Esophagus squamous epithelium (tissue), 5 donors: ENCODE measurements around the gene SPRED1. TPM values are rescaled to one million over a fixed set of nuclear protein-coding genes. Genes with fewer than 3 reads are reported as not detected.

Experiments
- DNase-seq: peaks from one replicate; lab custom pipeline; 2025; lab: John Stamatoyannopoulos, UW
- H3K27ac ChIP-seq, 4 donors: fragments of 200-600 bp; sonication (generic); one replicate each; pipeline ENCODE4 v1.5.1; 2016 to 2019; ENCODE audit warnings: mild to moderate bottlenecking in 1 of 4
- H3K27me3 ChIP-seq, 4 donors: fragments of 200-600 bp; sonication (generic); 1 replicate in 3 of 4; 2 replicates in 1 of 4; pipeline versions ENCODE4 v1.5.1 to v1.6.0; 2017 to 2021; ENCODE audit warnings: antibody characterized with exemption in 1 of 4
- H3K36me3 ChIP-seq, 3 donors: fragments of 200-600 bp; sonication (generic); one replicate each; pipeline ENCODE4 v1.5.1; 2016 to 2019
- H3K4me1 ChIP-seq, 3 donors: fragments of 200-600 bp; sonication (generic); one replicate each; pipeline ENCODE4 v1.5.1; 2017 to 2019
- H3K4me3 ChIP-seq, 4 donors: fragments of 200-600 bp; sonication (generic); 1 replicate in 3 of 4; 2 replicates in 1 of 4; pipeline ENCODE4 v1.5.1; 2016 to 2019; ENCODE audit warnings: mild to moderate bottlenecking in 2 of 4, moderate library complexity in 1 of 4
- H3K9me3 ChIP-seq, 3 donors: fragments of 200-600 bp; sonication (generic); one replicate each; pipeline ENCODE4 v1.5.1; 2016 to 2019
- POLR2A ChIP-seq, 4 donors: fragments of 450-650 bp; IDR thresholded peaks; one replicate each; pipeline ENCODE4 v1.6.1; 2017; ENCODE audit warnings: antibody characterized with exemption in 4 of 4, mild to moderate bottlenecking in 4 of 4, moderate library complexity in 3 of 4
- WGBS, 2 donors: methylation state at CpG; one replicate each; pipeline ENCODE4 v1.1.5; 2018; 5-methylcytosine and 5-hydroxymethylcytosine counted together
- intact Hi-C: fragments of 100-400 bp; cut with DNase I; formaldehyde crosslinking; loops from one replicate; pipeline ENCODE4 v1.15.0; 2022
- total RNA-seq, 4 donors: library from RNA; depleted of rRNA; stranded (reverse); fragments of >200 nt; gene quantifications; one replicate each; pipeline ENCODE4 v1.1.0, GENCODE V29; 2016
- TF ChIP-seq, protein P1 (sequence below), 6 experiments: fragments of 450-650 bp in 4 of 6; fragments of 200-600 bp in 2 of 6; sonication (generic) in 2 of 6; IDR thresholded peaks; one replicate each; pipeline ENCODE4 v1.5.1; 2016 to 2019; ENCODE audit warnings: antibody characterized with exemption in 6 of 6, mild to moderate bottlenecking in 4 of 6, moderate library complexity in 4 of 6
- donor health status: DM: yes; HTN: yes; CAD: no.

The SPRED1 gene
- total RNA-seq, 4 donors from 2014 or later: 4.3 to 16.4 (median 9.3) TPM

DNA sequence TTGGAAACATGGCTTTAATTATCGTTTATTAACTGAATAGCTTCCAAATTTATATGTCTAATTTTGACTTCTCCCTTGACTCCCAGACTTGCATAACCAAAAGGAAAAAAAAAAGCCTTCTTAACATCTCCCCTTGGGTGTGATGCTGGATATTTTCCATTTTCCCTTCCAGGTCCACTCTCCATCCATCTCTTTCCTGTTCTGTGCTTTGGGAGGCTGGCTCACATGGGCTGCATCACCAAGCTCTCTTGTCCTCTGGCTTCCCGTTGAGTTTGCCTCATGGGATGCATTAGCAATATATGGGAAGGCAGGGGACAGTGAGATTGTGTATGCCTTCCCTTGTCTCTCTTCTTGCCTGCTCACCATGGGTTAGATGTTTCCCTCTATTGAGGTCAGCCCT, 123.4 kb downstream of the SPRED1 start:
- intact Hi-C loops: no loop called here
- H3K4me3 ChIP-seq: no peak overlapping the region

DNA sequence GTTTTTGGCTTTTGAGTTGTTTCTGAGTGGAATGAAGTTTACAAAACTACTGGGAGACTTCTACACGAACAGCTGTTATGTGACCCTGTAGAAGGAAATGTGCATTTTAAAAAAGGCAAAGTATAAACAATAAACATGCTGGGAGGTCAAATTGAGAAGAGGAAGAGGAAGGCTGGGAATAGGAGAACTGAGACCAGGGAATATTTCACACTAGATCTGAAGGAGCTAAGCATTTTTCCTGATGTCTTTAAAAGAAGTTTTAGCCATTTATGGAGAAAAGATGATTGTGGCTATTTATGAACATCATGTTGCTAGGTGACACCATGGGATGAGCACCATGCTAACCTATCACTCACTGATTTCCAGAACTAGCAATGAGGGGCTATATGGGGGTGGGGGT, 125.0 kb downstream of the SPRED1 start:
- H3K36me3 ChIP-seq: no peaks in the 10 kb centered on the region
- intact Hi-C loops: no loop called here
- peaks cover 0 to 13% (median 0%) of the 10 kb centered on the region in 3 donors for H3K4me1 ChIP-seq
- H3K27me3 ChIP-seq: no peaks in the 10 kb centered on the region
- H3K9me3 ChIP-seq: no peaks in the 10 kb centered on the region
- 41 to 61% methylated on average over 1 of the region's 1 CpG for WGBS, 2 donors
- no peak for TF ChIP-seq POLR2A (IDR thresholded peaks at IDR 0.05)
- TF ChIP-seq, protein P1, sequence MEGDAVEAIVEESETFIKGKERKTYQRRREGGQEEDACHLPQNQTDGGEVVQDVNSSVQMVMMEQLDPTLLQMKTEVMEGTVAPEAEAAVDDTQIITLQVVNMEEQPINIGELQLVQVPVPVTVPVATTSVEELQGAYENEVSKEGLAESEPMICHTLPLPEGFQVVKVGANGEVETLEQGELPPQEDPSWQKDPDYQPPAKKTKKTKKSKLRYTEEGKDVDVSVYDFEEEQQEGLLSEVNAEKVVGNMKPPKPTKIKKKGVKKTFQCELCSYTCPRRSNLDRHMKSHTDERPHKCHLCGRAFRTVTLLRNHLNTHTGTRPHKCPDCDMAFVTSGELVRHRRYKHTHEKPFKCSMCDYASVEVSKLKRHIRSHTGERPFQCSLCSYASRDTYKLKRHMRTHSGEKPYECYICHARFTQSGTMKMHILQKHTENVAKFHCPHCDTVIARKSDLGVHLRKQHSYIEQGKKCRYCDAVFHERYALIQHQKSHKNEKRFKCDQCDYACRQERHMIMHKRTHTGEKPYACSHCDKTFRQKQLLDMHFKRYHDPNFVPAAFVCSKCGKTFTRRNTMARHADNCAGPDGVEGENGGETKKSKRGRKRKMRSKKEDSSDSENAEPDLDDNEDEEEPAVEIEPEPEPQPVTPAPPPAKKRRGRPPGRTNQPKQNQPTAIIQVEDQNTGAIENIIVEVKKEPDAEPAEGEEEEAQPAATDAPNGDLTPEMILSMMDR (IDR thresholded peaks at IDR 0.05): no peak
- peak overlapping the region in 3 of 4 donors; percentile 11 to 64 (median 45) for H3K27ac ChIP-seq
- DNase-seq: no peak
- no peak overlapping the region for H3K4me3 ChIP-seq

More for the DNA sequence above, 123.4 kb downstream of the SPRED1 start:
- Histone ChIP-seq H3K4me1 (peaks cover 0 to 13% (median 0%) of the 10 kb centered on the region in 3 donors), H3K27ac (peak overlapping the region in 1 of 4 donors; percentile 10), H3K9me3 (no peaks in the 10 kb centered on the region), H3K36me3 (no peaks in the 10 kb centered on the region), H3K27me3 (no peaks in the 10 kb centered on the region)
- DNase-seq: no peak
- WGBS, 2 donors: 68 to 74% methylated on average over 2 of the region's 2 CpGs
- TF ChIP-seq POLR2A (IDR thresholded peaks at IDR 0.05): no peak
- TF ChIP-seq, protein P1 (IDR thresholded peaks at IDR 0.05): no peak

DNA sequence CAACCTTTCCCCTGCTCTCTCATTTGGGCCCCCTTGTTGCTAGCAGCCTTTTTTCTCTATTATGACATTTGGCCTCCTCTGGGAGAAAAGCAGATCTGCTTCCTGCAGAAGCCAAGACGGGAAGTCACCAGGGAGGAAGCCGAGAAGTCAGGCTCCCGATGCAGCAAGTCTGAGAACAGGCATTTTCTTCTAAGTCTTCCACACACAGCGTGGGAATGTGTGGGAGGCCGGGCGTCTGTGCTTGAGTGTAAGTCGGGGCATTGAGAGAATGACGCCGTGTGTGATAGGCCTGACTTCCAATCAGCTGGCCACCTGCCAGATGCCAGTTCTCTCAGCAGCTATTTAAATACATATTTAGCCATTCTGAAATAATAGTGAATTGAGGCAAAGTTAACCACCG, 125.5 kb downstream of the SPRED1 start:
- Histone ChIP-seq H3K27me3 (no peaks in the 10 kb centered on the region), H3K36me3 (no peaks in the 10 kb centered on the region), H3K9me3 (no peaks in the 10 kb centered on the region), H3K27ac (peak overlapping the region in 3 of 4 donors; percentile 11 to 64 (median 45)), H3K4me1 (peaks cover 0 to 13% (median 0%) of the 10 kb centered on the region in 3 donors), H3K4me3 (no peak overlapping the region)
- DNase-seq: no peak
- TF ChIP-seq, protein P1 (IDR thresholded peaks at IDR 0.05): no peak
- TF ChIP-seq POLR2A (IDR thresholded peaks at IDR 0.05): no peak
- intact Hi-C loops: no loop called here
- 23 to 33% methylated on average over 10 of the region's 10 CpGs for WGBS, 2 donors

DNA sequence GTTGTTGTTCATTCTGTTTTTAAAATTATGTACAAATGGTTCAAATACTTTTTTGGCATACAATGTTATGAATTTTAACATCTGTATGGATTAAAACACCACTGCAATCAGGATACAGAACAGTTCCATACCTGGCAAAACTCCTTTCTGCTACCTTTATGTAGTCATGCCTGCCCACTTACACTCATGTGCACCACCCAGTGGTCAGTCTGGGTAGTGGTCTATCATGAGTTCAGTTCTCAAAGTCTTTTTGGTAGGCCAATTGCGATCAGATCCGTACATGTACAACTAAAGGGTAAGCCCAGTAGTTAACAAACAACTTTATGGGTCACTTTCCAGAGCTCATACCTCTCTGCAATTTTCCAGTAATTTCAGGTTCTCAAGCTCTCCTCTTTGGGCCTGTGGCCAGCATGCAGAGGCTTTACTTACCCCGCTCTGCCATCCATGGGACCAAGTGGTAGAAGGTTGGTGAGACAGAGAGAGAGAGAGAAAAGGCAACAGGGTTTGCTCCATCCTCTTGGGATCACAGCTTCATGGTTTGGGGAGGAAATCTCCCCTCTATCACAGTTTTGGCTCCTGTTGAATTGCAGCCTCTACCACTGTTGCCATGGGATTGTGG, 137.4 kb downstream of the SPRED1 start:
- H3K4me3 ChIP-seq: no peak overlapping the region
- no peak for DNase-seq
- no peaks in the 10 kb centered on the region for H3K4me1 ChIP-seq
- 54 to 64% methylated on average over 3 of the region's 3 CpGs for WGBS, 2 donors
- TF ChIP-seq, protein P1 (IDR thresholded peaks at IDR 0.05): peak; percentile 68 to 82 (median 74)
- TF ChIP-seq POLR2A (IDR thresholded peaks at IDR 0.05): no peak
- no peaks in the 10 kb centered on the region for H3K36me3 ChIP-seq
- H3K27me3 ChIP-seq: no peaks in the 10 kb centered on the region
- H3K27ac ChIP-seq: no peak overlapping the region
- intact Hi-C loops: loop anchor here (10.0 kb wide), 1 partner anchor 385 kb away; no protein-coding TSS in a partner anchor
- H3K9me3 ChIP-seq: no peaks in the 10 kb centered on the region

DNA sequence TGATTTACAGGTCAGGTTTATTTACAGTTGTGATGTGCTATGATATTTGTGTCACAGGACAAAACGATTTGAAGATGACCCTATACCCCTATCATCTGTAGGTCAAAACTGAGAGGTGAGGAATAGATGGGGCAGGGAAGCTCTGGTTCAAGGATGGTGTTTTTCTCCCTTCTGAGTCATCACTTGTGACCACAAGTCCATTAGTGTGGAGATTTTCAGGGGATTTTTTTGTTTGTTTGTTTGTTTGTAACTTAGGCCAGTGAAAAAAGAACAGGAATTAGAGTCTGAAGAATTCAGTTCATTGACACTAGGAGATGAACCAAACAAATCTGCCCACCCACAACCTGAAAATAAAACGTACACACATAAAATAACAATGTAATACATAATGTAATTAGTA, 138.6 kb downstream of the SPRED1 start:
- intact Hi-C loops: loop anchor here (10.0 kb wide), 1 partner anchor 386 kb away; no protein-coding TSS in a partner anchor
- no peak for DNase-seq
- no peaks in the 10 kb centered on the region for H3K4me1 ChIP-seq
- WGBS, 2 donors: 43 to 49% methylated on average over 2 of the region's 2 CpGs
- H3K4me3 ChIP-seq: no peak overlapping the region
- TF ChIP-seq, protein P1 (IDR thresholded peaks at IDR 0.05): no peak
- TF ChIP-seq POLR2A (IDR thresholded peaks at IDR 0.05): no peak
- H3K9me3 ChIP-seq: no peaks in the 10 kb centered on the region
- no peaks in the 10 kb centered on the region for H3K27me3 ChIP-seq
- H3K36me3 ChIP-seq: no peaks in the 10 kb centered on the region
- no peak overlapping the region for H3K27ac ChIP-seq
